HPDE6-E6E7 (cell line): ENCODE measurements around the gene CFAP57.
A peak's percentile ranks its signal among the peaks of the same experiment; 100 is the strongest.

Experiments
- DNase-seq: peaks from one replicate; pipeline ENCODE4 v3.0.0; 2011; ENCODE audit warnings: missing footprints; ENCODE audit errors: extremely low spot score

CFAP57 gene

GRCh38 chr1:43227143-43227764 is 55.1 kb downstream of the CFAP57 start:
- DNase-seq, result peak; percentile 63

GRCh38 chr1:43229826-43230780 is 58.0 kb downstream of the CFAP57 start:
- DNase-seq, result no peak

- DNase-seq, result peak; percentile 37
These were observed 59.9 kb downstream of the CFAP57 start for GRCh38 chr1:43232074-43232473.

GRCh38 chr1:43232482-43232881 is 60.4 kb downstream of the CFAP57 start:
- DNase-seq, result no peak

- DNase-seq, result no peak
These were observed 61.5 kb downstream of the CFAP57 start for GRCh38 chr1:43233631-43234030.

GRCh38 chr1:43234267-43234666 is 62.1 kb downstream of the CFAP57 start:
- no peak for DNase-seq

- no peak for DNase-seq
These were observed 62.9 kb downstream of the CFAP57 start for GRCh38 chr1:43235040-43235439.

GRCh38 chr1:43235451-43236121 is 63.5 kb downstream of the CFAP57 start:
- no peak for DNase-seq

- DNase-seq, result no peak
These were observed 65.0 kb downstream of the CFAP57 start for GRCh38 chr1:43237121-43237520.

- DNase-seq, result peak; percentile 63
These were observed 66.0 kb downstream of the CFAP57 start for GRCh38 chr1:43238085-43238484.

- no peak for DNase-seq
These were observed 66.9 kb downstream of the CFAP57 start for GRCh38 chr1:43238991-43239469.

- no peak for DNase-seq
These were observed 67.4 kb downstream of the CFAP57 start for GRCh38 chr1:43239484-43239883.

- peak; percentile 26 for DNase-seq
These were observed 69.3 kb downstream of the CFAP57 start for GRCh38 chr1:43241413-43241836.

GRCh38 chr1:43243299-43243698 is 71.2 kb downstream of the CFAP57 start:
- DNase-seq, result no peak

GRCh38 chr1:43246466-43247213 is 74.5 kb downstream of the CFAP57 start:
- no peak for DNase-seq

- no peak for DNase-seq
These were observed 75.3 kb downstream of the CFAP57 start for GRCh38 chr1:43247256-43247921.

GRCh38 chr1:43250351-43250761 is 78.2 kb downstream of the CFAP57 start:
- DNase-seq, result no peak

- no peak for DNase-seq
These were observed 78.9 kb downstream of the CFAP57 start for GRCh38 chr1:43251024-43251423.

GRCh38 chr1:43252225-43252624 is 80.1 kb downstream of the CFAP57 start:
- no peak for DNase-seq

GRCh38 chr1:43253173-43253572 is 81.0 kb downstream of the CFAP57 start:
- no peak for DNase-seq

GRCh38 chr1:43253876-43254275 is 81.7 kb downstream of the CFAP57 start:
- no peak for DNase-seq
